Dedifferentiated amniotic fluid mesenchymal stem cell (primary cell): ENCODE measurements around the gene IGSF9.

Experiments
- DNase-seq: peaks from one replicate; pipeline ENCODE4 v3.0.0-alpha.2; 2016; ENCODE audit errors: extremely low spot score

IGSF9 gene

GRCh38 chr1:159945483-159946241, at the start of gene IGSF9:
IGSF9 (minus strand) TSS chr1:159945613; CDS start chr1:159943454, 2,159 bp downstream.
- no peak for DNase-seq

- no peak for DNase-seq
These were observed 49.5 kb upstream of the IGSF9 start for GRCh38 chr1:159994896-159995295.

GRCh38 chr1:159993911-159994310, 48.5 kb upstream of the IGSF9 start:
- DNase-seq = no peak

- no peak for DNase-seq
These were observed 46.7 kb upstream of the IGSF9 start for GRCh38 chr1:159992161-159992560.

- no peak for DNase-seq
These were observed 46.1 kb upstream of the IGSF9 start for GRCh38 chr1:159991513-159991912.

- no peak for DNase-seq
These were observed 44.6 kb upstream of the IGSF9 start for GRCh38 chr1:159990005-159990404.

GRCh38 chr1:159989581-159989980, 44.2 kb upstream of the IGSF9 start:
- DNase-seq = no peak

- DNase-seq = no peak
These were observed 42.6 kb upstream of the IGSF9 start for GRCh38 chr1:159988006-159988405.

- DNase-seq = no peak
These were observed 41.8 kb upstream of the IGSF9 start for GRCh38 chr1:159987186-159987585.

- DNase-seq = no peak
These were observed 41.1 kb upstream of the IGSF9 start for GRCh38 chr1:159986531-159986930.

GRCh38 chr1:159986093-159986492, 40.7 kb upstream of the IGSF9 start:
- DNase-seq = no peak

GRCh38 chr1:159985473-159985872, 40.1 kb upstream of the IGSF9 start:
- no peak for DNase-seq

- DNase-seq = no peak
These were observed 38.3 kb upstream of the IGSF9 start for GRCh38 chr1:159983681-159984080.

- no peak for DNase-seq
These were observed 36.9 kb upstream of the IGSF9 start for GRCh38 chr1:159982280-159982679.

GRCh38 chr1:159981351-159982055, 36.1 kb upstream of the IGSF9 start:
- no peak for DNase-seq

GRCh38 chr1:159980786-159981185, 35.4 kb upstream of the IGSF9 start:
- no peak for DNase-seq

- DNase-seq = no peak
These were observed 34.7 kb upstream of the IGSF9 start for GRCh38 chr1:159980076-159980475.

GRCh38 chr1:159979257-159979656, 33.8 kb upstream of the IGSF9 start:
- DNase-seq = peak; percentile 26

- DNase-seq = no peak
These were observed 32.6 kb upstream of the IGSF9 start for GRCh38 chr1:159978107-159978398.

GRCh38 chr1:159977364-159978106, 32.1 kb upstream of the IGSF9 start:
- no peak for DNase-seq

- DNase-seq = no peak
These were observed 29.0 kb upstream of the IGSF9 start for GRCh38 chr1:159974350-159974965.

- DNase-seq = no peak
These were observed 28.0 kb upstream of the IGSF9 start for GRCh38 chr1:159973350-159973940.
